ENCODE data around the gene CABP7.

The CABP7 gene

GRCh38 chr22:29702931-29703501, 16.8 kb upstream of the CABP7 start:
- DNase-seq = no peak

GRCh38 chr22:29703569-29704195, 16.1 kb upstream of the CABP7 start:
- DNase-seq = no peak

- DNase-seq = no peak
Observed at GRCh38 chr22:29704528-29705285, 15.1 kb upstream of the CABP7 start.

GRCh38 chr22:29705651-29706050, 14.2 kb upstream of the CABP7 start:
- DNase-seq = no peak

- DNase-seq = no peak
Observed at GRCh38 chr22:29706486-29706885, 13.3 kb upstream of the CABP7 start.

DNA sequence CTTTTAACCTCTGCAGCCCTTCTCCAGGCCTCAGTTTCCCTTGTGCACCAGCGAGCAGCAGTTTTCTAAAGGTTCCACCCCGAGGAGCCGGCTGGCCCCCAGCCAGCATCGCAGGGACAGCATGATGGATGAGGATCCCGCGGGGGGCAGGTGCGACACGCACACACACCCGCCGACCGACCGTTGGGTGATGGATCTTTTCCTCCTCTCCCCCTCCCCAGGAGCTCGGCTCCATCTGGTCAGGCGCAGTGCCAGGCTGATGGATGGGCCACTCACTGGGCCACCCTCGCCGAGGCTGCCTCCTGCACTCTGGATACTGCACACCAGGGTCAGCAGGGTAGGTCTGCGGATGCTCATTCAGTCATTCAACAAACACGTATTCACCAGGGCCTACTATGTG, 12.8 kb upstream of the CABP7 start:
- DNase-seq = no peak

DNA sequence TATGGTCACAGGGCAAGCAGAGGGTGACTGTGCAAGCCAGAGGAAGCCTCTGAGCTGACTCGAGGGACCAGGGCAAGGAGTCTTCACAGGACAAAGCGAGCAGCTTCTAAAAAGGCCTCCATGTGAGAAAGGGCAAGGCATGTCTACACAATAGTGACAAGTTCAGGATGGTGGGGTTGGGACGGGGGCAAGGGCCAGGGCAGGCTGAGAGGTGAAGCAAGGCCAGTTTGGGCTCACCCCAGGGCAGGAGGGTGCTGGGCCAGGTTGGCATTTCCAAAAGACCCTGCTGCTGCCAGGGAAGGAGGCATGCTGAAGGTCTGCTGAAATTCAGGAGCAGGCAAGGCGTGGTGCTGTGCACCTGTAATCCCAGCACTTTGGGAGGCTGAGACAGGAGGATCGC, 12.3 kb upstream of the CABP7 start:
- no peak for DNase-seq

DNA sequence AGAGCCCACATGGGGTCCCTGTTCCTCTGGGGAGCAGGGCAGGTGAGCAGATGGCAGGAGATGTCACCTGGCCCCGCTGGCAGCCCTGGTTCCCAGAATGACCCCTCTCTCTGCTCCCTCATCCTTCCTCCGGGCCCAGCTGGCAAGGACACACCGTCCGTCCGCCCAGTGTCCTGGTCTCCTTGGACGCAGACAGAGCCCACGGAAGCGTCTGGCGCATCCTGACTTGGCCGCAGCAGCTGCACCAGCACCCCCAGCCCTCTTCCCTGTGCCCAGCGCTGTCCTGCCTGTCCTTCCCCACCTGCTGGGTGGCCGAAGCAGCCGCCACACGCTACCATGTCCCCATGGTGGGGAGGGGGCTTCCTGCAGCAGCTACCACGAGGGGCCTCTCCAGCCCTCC, 9.6 kb upstream of the CABP7 start:
- DNase-seq = no peak

DNA sequence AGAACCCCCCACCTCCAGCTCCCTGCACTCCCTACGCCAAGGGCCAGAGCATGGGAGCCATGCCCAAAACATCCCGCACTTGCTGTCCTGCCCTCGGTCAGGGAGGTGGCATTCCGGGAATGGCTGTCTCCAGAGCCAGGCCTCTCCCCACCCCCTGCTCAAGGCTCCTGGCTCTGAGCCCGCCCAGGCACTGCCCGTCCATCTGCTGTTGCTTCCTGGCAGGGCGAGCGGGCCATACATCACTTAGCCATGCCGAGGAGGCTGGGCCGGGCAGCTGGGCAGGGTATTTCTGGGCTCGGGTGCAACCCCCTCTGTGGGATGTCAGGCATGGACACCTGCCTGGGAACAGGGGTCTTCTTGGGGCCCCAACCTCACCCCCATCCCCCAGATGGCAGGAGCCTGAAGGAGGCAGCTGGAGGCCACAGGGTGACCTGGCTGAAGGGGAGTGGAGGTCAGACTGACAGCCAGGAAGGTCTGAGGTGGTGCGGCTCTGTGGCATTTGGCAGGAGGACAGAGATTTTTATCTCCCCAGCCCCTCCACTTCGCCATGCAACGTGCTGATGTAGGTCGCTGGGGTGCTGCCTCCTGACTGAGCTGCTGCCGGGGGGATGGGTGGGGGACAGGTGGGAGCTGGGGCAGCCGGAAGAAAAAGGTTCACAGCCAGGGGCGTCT, 8.7 kb upstream of the CABP7 start:
- DNase-seq = no peak

- DNase-seq = no peak
Observed at GRCh38 chr22:29712119-29712518, 7.7 kb upstream of the CABP7 start.

DNA sequence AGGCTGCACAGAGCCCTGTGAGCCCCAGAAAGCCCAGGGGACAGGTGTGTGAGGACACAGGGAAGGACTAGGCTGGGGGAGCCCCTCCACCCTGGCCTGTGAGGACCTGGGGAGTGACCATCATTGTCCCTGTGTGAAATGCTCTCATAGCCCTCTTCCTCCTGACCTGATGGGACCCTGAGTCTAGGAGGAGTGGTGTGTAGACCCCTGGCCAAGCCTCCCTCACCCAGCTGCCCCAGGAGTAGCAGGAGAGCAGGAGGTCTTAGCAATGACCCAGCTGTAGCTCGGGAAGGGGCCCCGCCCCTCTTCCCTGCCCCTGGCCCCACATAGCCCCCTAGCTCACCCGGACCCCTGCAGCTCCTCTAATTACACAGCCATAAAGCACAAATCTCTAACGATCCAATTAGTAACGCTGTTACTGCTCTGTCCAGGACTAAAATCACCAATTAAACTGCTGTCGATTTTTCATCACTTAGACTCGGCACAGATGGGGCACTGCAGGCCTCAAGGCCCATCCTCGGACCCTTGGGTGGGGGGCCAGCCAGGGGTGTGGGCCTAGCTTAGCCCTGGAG, 6.6 kb upstream of the CABP7 start:
- DNase-seq = no peak

GRCh38 chr22:29715240-29715639, 4.6 kb upstream of the CABP7 start:
- no peak for DNase-seq

DNA sequence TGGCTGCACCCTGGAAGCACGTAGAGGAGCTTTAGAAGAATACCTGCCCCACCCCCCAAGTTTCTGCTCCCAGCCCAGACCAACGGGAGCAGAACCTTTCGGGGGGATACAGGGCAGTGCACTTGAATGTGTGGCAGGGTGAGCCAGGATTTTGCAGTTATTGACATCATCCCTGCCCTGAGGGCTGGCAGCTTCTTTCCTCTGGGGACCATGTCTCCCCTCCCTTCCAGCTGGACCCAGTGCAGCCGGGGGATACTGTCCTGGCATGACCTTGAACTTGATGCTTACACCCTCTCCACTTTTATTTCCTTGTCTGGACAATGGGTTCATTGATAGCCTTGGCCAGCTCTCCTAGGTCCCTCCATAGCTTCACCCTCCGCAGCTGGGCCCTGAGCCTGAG, 4.1 kb upstream of the CABP7 start:
- no peak for DNase-seq

DNA sequence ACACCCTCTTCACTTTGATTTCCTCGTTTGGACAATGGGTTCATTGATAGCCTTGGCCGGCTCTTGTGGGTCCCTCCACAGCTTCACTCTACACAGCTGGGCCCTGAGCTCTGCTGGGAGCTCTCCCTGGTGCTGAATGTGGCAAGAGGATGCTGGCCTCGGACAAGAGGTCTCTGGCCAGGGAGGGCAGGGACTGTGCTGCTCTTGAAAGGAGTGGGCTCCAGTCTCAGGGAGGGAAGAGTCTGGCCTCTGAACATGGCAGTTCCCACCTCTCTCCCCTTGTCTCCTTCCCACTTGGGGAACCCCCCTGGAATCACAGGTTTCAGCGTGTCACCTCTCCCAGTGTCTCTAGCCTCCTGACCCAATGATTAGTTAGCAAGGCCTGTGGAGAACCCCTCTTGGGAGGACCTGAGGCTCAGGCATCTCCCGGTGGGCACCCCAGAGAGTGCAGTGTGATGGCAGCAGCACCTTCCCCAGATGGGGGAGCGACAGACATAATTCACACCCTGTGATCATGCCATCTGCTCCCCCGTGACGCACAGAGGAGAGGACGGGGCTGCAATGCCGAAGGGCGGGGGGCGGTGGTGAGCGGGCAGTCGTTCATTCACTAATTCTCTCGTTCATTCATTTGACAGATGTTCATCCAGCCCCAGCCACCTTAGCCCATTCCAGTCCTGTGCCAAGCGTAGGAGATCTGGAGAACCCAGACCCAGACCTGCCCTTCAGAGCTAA, 2.8 kb upstream of the CABP7 start:
- DNase-seq = no peak

GRCh38 chr22:29717789-29718188, 2.0 kb upstream of the CABP7 start:
- DNase-seq = no peak

- DNase-seq = no peak
Observed at GRCh38 chr22:29718949-29719898, 579 bp upstream of the CABP7 start.

- DNase-seq = no peak
Observed at GRCh38 chr22:29720811-29721323, 1.1 kb downstream of the CABP7 start.

DNA sequence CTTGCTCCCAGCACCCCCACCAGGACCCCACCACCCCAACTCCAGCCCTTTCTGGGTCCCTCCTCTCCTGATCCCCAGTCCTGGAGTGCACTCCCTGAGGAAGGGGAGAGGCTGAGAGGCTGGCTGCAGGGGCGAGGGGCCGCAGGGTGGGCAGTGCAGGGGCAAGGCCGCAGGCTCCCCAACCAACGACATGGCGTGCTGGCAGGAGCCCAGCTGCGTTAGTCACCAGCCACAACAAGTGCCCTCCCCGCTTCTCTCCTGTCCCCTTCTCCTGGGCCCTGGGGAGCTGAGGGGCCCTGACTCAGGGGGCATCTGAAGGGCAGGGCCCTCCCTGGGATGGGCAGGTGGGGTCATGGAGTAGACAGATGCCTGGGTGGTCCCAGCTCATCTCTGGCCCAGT, 2.3 kb downstream of the CABP7 start:
- no peak for DNase-seq

GRCh38 chr22:29722587-29722986, 2.8 kb downstream of the CABP7 start:
- DNase-seq = no peak

DNA sequence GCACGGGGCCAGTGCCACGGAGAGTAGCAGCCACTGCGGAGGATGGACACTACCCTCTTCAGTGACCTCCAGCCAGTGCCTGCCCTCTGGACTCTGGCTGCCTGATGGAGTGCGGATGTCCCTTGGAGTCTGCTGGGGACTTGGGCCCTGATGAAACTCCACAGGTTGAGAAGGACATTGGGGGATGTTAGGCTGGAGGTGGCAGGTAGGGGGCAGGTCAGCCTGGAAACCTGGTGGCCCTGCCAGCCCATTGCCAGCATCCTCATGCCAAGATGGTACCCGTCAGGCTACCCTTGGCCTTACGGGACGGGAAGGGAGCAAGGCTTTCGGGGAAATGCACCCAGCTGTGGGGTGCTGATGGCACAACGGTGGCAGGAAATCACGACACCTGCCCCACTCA, 4.0 kb downstream of the CABP7 start:
- no peak for DNase-seq

GRCh38 chr22:29724843-29725242, 5.0 kb downstream of the CABP7 start:
- DNase-seq = no peak

Data from activated CD4-positive, alpha-beta T cell treated with anti-CD3 and anti-CD28 coated beads for 1 hour (primary cell).